Erythroblast (primary cell): ENCODE results near the gene SPTBN4.

Experiments used
- GATA1 ChIP-seq: IDR thresholded peaks from 2 replicates; pipeline ENCODE4 v1.6.1; 2011; ENCODE audit warnings: low read depth, mild to moderate bottlenecking, control low read depth, low read length, moderate library complexity
- POLR2A ChIP-seq: IDR thresholded peaks from 2 replicates; pipeline ENCODE4 v1.6.1; 2011; ENCODE audit warnings: mild to moderate bottlenecking, low read length

DNA sequence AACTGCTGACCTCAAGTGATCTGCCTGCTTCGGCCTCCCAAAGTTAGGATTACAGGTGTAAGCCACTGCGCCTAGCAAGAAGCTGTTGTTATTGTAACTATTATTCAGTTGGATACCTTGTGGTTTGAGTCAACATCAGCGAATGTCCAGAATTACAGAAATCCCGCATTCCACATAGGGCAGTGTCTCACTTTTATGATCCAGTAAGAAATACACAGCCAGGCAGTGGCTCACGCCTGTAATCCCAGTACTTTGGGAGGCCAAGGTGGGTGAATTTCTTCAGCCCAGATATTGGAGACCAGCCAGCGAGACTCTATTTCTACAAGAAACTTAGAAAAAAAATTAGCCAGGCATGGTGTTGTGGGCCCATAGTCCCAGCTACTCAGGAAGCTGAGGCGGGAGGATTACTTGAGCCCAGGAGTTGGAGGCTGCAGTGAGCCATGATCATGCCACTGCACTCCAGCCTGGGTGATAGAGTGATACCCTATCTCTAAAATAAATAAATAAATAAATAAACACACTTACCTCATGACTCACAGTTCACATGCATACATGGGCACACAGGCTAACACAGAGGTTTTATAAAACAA is 43.8 kb downstream of the SPTBN4 start:
- TF ChIP-seq POLR2A: no peak
- TF ChIP-seq GATA1: no peak
